ENCODE data around the gene LRRC63. TPM values are rescaled to one million over a fixed set of nuclear protein-coding genes. Genes with fewer than 3 reads are reported as not detected.

Gene LRRC63
- total and polyA plus RNA-seq, 2 donors (not counting 3 experiments of a cell fraction or from before 2014, with no cell fraction given), result 0.04 TPM; not detected in 1

- no peaks in the 10 kb centered on the region for H4K20me1 ChIP-seq (replicated peaks; ENCODE audit: control insufficient read depth, extremely low read depth, insufficient read depth, low read length)
- H2AFZ ChIP-seq (ENCODE audit: low read depth, low read length), result no peak overlapping the region
- FAIRE-seq (no peak), DNase-seq (ENCODE audit: low read depth, low spot score) (no peak)
- H3K36me3 ChIP-seq (ENCODE audit: control insufficient read depth in 2 of 2, extremely low read depth in 1 of 2, insufficient read depth in 2 of 2, low read length in 2 of 2), result no peaks in the 10 kb centered on the region
- ChIA-PET CTCF (interaction anchor here (0.6 to 1.8 kb wide), 5 partner anchors 32 to 395 kb away, joined by 3 to 5 read pairs (median 3); no protein-coding TSS in a partner anchor), POLR2A (no interaction called here)
- TF ChIP-seq, protein P1, sequence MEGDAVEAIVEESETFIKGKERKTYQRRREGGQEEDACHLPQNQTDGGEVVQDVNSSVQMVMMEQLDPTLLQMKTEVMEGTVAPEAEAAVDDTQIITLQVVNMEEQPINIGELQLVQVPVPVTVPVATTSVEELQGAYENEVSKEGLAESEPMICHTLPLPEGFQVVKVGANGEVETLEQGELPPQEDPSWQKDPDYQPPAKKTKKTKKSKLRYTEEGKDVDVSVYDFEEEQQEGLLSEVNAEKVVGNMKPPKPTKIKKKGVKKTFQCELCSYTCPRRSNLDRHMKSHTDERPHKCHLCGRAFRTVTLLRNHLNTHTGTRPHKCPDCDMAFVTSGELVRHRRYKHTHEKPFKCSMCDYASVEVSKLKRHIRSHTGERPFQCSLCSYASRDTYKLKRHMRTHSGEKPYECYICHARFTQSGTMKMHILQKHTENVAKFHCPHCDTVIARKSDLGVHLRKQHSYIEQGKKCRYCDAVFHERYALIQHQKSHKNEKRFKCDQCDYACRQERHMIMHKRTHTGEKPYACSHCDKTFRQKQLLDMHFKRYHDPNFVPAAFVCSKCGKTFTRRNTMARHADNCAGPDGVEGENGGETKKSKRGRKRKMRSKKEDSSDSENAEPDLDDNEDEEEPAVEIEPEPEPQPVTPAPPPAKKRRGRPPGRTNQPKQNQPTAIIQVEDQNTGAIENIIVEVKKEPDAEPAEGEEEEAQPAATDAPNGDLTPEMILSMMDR (IDR thresholded peaks at IDR 0.05; ENCODE audit: extremely low read depth in 1 of 2, insufficient read depth in 1 of 2, low read depth in 1 of 2, low read length in 2 of 2), result no peak
- no peaks in the 10 kb centered on the region for H3K9me1 ChIP-seq (replicated peaks; ENCODE audit: control insufficient read depth, extremely low read depth, insufficient read depth, low read length)
- no peaks in the 10 kb centered on the region for H3K27me3 ChIP-seq (ENCODE audit: control insufficient read depth in 2 of 2, insufficient read depth in 2 of 2, low read length in 2 of 2)
- H3K4me2 ChIP-seq (ENCODE audit: insufficient read depth, low read length), result no peak overlapping the region
- H3K9ac ChIP-seq (replicated peaks; ENCODE audit: extremely low read depth, insufficient read depth, low read length), result no peak overlapping the region
- H3K79me2 ChIP-seq (ENCODE audit: control insufficient read depth, insufficient read depth, low read length), result no peaks in the 10 kb centered on the region
- no peak overlapping the region for H3K27ac ChIP-seq (ENCODE audit: insufficient read depth, low read depth, low read length)
- BruUV-seq (replicated peaks), result no TSS peak
- dilution Hi-C loops (cut with MboI; ENCODE audit: extremely low pct_ligation_motif_present, low sequenced_read_pairs), result no loop called here
- H3K4me1 ChIP-seq (ENCODE audit: control insufficient read depth, extremely low read depth, insufficient read depth, low read length), result no peaks in the 10 kb centered on the region
- no peak overlapping the region for H3K4me3 ChIP-seq (replicated peaks in 1 of 3; ENCODE audit: insufficient read depth in 1 of 3, low read depth in 1 of 3, low read length in 3 of 3)
- no peaks in the 10 kb centered on the region for H3K9me3 ChIP-seq (replicated peaks; ENCODE audit: control insufficient read depth, insufficient read depth, low read length)
- intact Hi-C loops (cut with micrococcal nuclease), result no loop called here
Measured at GRCh38 chr13:46202188-46202795, 9.4 kb upstream of the LRRC63 start.

GRCh38 chr13:46202966-46203365, 8.8 kb upstream of the LRRC63 start:
- Histone ChIP-seq H3K36me3 (ENCODE audit: control insufficient read depth in 2 of 2, extremely low read depth in 1 of 2, insufficient read depth in 2 of 2, low read length in 2 of 2) (no peaks in the 10 kb centered on the region), H3K9me3 (replicated peaks; ENCODE audit: control insufficient read depth, insufficient read depth, low read length) (no peaks in the 10 kb centered on the region), H3K4me3 (replicated peaks in 1 of 3; ENCODE audit: insufficient read depth in 1 of 3, low read depth in 1 of 3, low read length in 3 of 3) (no peak overlapping the region), H3K4me2 (ENCODE audit: insufficient read depth, low read length) (no peak overlapping the region), H3K9me1 (replicated peaks; ENCODE audit: control insufficient read depth, extremely low read depth, insufficient read depth, low read length) (no peaks in the 10 kb centered on the region), H4K20me1 (replicated peaks; ENCODE audit: control insufficient read depth, extremely low read depth, insufficient read depth, low read length) (no peaks in the 10 kb centered on the region), H2AFZ (ENCODE audit: low read depth, low read length) (no peak overlapping the region), H3K4me1 (ENCODE audit: control insufficient read depth, extremely low read depth, insufficient read depth, low read length) (no peaks in the 10 kb centered on the region), H3K27me3 (ENCODE audit: control insufficient read depth in 2 of 2, insufficient read depth in 2 of 2, low read length in 2 of 2) (peaks cover 0 to 1% of the 10 kb centered on the region in 2 experiments), H3K27ac (ENCODE audit: insufficient read depth, low read depth, low read length) (no peak overlapping the region), H3K9ac (replicated peaks; ENCODE audit: extremely low read depth, insufficient read depth, low read length) (no peak overlapping the region), H3K79me2 (ENCODE audit: control insufficient read depth, insufficient read depth, low read length) (no peaks in the 10 kb centered on the region)
- DNase-seq (ENCODE audit: low read depth, low spot score) (no peak), FAIRE-seq (no peak)
- intact Hi-C loops (cut with micrococcal nuclease) (no loop called here), dilution Hi-C loops (cut with MboI; ENCODE audit: extremely low pct_ligation_motif_present, low sequenced_read_pairs) (no loop called here)
- TF ChIP-seq JUN (IDR thresholded peaks at IDR 0.05; ENCODE audit: borderline replicate concordance, insufficient read depth, insufficient read length, low read depth) (no peak), MYC (IDR thresholded peaks at IDR 0.05; ENCODE audit: low read depth, low read length) (no peak)
- TF ChIP-seq, protein P2, sequence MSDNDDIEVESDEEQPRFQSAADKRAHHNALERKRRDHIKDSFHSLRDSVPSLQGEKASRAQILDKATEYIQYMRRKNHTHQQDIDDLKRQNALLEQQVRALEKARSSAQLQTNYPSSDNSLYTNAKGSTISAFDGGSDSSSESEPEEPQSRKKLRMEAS (IDR thresholded peaks at IDR 0.05; ENCODE audit: insufficient read depth, insufficient read length), result no peak
- ChIA-PET POLR2A (no interaction called here), CTCF (interaction anchor here (0.6 to 1.8 kb wide), 5 partner anchors 33 to 395 kb away, joined by 3 to 5 read pairs (median 3); no protein-coding TSS in a partner anchor)
- no TSS peak for BruUV-seq (replicated peaks)
